ENCODE data around the gene ZCCHC14.

ZCCHC14 gene

DNA sequence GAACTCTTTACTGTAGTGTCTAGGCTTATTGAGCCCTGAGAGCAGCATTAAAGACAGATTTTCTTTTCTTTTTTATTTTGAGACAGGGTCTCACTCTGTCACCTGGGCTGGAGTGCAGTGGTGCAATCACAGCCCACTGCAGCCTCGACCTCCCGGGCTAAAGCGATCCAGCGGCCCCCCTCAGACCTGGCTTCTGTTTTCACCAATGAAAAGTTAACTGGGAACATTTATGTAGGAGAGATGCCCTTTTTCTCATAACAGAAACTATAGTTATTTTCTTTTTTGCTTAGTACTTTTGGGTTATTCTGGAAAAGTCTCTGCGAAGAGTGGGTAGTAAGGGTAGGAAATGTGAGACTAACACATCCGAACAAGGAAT lies 99.2 kb downstream of the ZCCHC14 start:
- H3K36me3 ChIP-seq (ENCODE audit: insufficient read depth), result no peaks in the 10 kb centered on the region
- no peaks in the 10 kb centered on the region for H3K27me3 ChIP-seq (ENCODE audit: insufficient read depth, low read depth)
- peak overlapping the region; percentile 89 for H3K4me2 ChIP-seq
- no peak overlapping the region for H3K4me3 ChIP-seq (IDR thresholded peaks at IDR 0.05; ENCODE audit: insufficient read depth, low read depth, low read length)
- no peak overlapping the region for H3K27ac ChIP-seq
- peaks cover 54% of the 10 kb centered on the region for H3K79me2 ChIP-seq (ENCODE audit: insufficient read depth, low read depth)
- peaks cover 25% of the 10 kb centered on the region for H3K4me1 ChIP-seq (ENCODE audit: low read depth, poor library complexity, severe bottlenecking)
- TF ChIP-seq, protein P1, sequence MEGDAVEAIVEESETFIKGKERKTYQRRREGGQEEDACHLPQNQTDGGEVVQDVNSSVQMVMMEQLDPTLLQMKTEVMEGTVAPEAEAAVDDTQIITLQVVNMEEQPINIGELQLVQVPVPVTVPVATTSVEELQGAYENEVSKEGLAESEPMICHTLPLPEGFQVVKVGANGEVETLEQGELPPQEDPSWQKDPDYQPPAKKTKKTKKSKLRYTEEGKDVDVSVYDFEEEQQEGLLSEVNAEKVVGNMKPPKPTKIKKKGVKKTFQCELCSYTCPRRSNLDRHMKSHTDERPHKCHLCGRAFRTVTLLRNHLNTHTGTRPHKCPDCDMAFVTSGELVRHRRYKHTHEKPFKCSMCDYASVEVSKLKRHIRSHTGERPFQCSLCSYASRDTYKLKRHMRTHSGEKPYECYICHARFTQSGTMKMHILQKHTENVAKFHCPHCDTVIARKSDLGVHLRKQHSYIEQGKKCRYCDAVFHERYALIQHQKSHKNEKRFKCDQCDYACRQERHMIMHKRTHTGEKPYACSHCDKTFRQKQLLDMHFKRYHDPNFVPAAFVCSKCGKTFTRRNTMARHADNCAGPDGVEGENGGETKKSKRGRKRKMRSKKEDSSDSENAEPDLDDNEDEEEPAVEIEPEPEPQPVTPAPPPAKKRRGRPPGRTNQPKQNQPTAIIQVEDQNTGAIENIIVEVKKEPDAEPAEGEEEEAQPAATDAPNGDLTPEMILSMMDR (conservative IDR thresholded peaks at IDR 0.05; ENCODE audit: low read depth, low read length), result no peak
- no peak overlapping the region for H2AFZ ChIP-seq (ENCODE audit: low read depth)
- H4K20me1 ChIP-seq (ENCODE audit: insufficient read depth), result no peaks in the 10 kb centered on the region
- H3K9ac ChIP-seq, result no peak overlapping the region

DNA sequence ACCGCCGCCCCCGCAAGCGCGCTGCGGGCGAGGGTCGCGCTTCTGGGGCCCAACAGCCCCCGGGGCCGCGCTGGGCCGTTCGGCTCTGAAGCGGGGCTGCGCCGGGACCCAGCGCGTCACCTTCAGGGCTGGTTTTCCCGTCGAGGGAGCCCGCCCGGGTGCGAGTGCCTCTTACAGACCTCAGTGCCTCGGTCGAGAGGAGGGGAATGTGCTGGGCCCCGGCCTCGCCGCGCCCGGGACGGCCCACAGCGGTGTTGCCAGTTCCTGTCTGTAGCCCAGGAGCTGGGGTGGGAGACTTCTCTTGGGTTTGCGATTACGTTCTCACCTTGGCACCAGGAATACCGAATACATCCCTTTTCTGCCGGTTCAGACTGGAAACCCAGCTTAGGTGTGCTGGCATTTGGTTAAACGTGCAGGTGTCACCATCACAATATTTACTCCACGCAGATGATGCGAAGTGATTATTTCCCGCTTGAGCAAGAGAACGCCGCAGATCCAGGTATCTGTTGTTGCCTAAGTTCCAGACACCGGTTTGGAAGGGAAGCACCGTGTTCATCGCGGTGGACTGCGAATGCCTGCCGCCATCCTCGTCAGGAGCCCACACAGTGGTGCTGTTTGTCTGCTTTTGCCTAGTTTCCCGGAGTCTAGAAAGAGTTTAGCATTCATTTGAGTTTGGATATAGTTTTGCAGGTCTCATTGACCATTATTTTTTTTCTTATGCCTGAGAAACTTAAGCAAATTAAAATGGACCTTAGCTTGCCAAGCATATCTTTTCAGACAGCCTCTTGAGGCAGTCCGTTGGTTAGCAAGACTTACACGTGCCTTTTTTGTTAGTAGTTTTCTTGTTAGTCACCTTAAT lies 99.8 kb downstream of the ZCCHC14 start:
- H3K4me3 ChIP-seq (IDR thresholded peaks at IDR 0.05; ENCODE audit: insufficient read depth, low read depth, low read length), result no peak overlapping the region
- peaks cover 48% of the 10 kb centered on the region for H3K79me2 ChIP-seq (ENCODE audit: insufficient read depth, low read depth)
- peak overlapping the region; percentile 89 for H3K4me2 ChIP-seq
- TF ChIP-seq, protein P1 (conservative IDR thresholded peaks at IDR 0.05; ENCODE audit: low read depth, low read length), result no peak
- H3K27ac ChIP-seq, result no peak overlapping the region
- H2AFZ ChIP-seq (ENCODE audit: low read depth), result no peak overlapping the region
- H3K4me1 ChIP-seq (ENCODE audit: low read depth, poor library complexity, severe bottlenecking), result peaks cover 27% of the 10 kb centered on the region
- H3K27me3 ChIP-seq (ENCODE audit: insufficient read depth, low read depth), result no peaks in the 10 kb centered on the region
- H3K9ac ChIP-seq, result peak overlapping the region; percentile 38; the same call in 1 of the 2 replicates
- no peaks in the 10 kb centered on the region for H4K20me1 ChIP-seq (ENCODE audit: insufficient read depth)
- H3K36me3 ChIP-seq (ENCODE audit: insufficient read depth), result no peaks in the 10 kb centered on the region

DNA sequence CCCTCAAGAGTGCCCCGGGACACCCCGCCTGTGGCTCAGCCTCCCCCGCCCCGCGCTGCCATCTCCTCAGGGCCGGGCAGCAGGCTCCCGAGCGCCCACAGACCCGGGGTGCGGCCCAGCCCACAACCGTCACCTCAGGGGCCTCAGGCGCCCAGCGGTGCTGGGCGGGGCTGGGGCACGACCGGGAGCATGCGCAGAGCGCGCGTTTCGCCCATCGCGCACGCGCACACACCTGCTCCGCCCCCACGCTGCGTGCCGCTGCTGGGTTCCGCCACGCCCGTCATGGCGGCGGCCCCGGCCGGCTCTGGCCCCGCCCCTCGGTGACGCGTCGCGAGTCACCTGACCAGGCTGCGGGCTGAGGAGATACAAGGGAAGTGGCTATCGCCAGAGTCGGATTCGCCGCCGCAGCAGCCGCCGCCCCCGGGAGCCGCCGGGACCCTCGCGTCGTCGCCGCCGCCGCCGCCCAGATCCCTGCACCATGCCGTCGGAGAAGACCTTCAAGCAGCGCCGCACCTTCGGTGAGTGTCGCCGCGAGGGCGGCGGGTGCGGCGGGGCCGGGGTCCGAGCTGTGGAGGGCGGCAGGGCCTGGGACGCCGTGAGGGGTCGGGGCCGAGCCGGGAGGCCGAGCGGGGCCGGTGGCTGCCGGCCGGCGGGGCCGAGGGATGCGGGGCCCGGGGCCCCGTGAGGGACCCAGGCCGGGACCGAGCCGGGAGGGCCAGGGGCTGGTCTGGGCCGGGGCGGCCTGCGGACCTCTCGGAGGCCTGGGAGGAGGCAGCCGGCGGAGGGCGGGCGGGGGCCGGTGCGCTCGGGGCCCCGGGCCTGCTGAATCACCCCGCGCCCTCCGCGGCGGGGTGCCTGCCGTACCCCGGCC lies 100.6 kb downstream of the ZCCHC14 start, which contains the start of gene MAP1LC3B:
Gene MAP1LC3B (plus strand): TSS at position 387 of the 871 bp plus-strand sequence. CDS start 92 bp downstream, at position 479.
- Histone ChIP-seq H3K79me2 (ENCODE audit: insufficient read depth, low read depth) (peaks cover 40% of the 10 kb centered on the region), H3K36me3 (ENCODE audit: insufficient read depth) (no peaks in the 10 kb centered on the region), H3K27ac (no peak within 1 kb of the TSS), H3K4me1 (ENCODE audit: low read depth, poor library complexity, severe bottlenecking) (peaks cover 36% of the 10 kb centered on the region), H3K4me3 (IDR thresholded peaks at IDR 0.05; ENCODE audit: insufficient read depth, low read depth, low read length) (no peak within 1 kb of the TSS), H3K4me2 (peak within 1 kb of the TSS; percentile 89), H4K20me1 (ENCODE audit: insufficient read depth) (no peaks in the 10 kb centered on the region), H3K27me3 (ENCODE audit: insufficient read depth, low read depth) (no peaks in the 10 kb centered on the region), H2AFZ (ENCODE audit: low read depth) (peak within 1 kb of the TSS; percentile 48; the same call in 1 of the 2 replicates), H3K9ac (peak within 1 kb of the TSS; percentile 38; the same call in 1 of the 2 replicates)
- TF ChIP-seq, protein P1 (conservative IDR thresholded peaks at IDR 0.05; ENCODE audit: low read depth, low read length), result no peak

DNA sequence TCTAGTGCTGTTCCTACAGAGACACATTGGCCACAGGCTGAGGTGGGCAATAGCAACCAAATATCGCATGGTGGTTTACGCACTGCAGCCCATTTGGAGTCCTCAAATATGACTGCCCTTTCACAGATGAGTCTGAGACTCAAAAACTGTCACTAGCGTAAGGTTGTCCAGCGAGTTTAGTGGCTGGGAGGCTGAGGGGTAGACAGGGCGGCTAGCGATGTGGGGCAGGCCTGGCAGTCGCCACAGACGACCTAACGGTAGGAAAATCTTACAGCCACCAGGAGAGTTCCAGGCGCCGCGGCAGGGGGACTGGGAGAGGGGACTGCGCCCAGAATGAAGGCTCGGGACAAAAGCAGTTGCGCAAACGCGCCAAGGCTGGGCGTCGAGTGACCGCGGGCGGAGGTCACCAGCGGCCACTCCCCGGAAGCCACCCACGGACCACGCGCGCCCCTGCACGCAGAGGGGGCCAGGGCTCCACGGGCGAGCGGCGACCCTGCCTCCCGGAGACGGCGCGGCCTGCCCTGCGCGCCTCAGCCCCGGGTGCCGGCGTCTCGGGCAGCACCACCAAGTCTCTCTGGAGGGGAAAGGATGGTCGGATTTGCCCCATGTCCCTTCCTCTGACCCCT lies 101.4 kb downstream of the ZCCHC14 start:
- Histone ChIP-seq H2AFZ (ENCODE audit: low read depth) (peak overlapping the region; percentile 48; the same call in 1 of the 2 replicates), H3K79me2 (ENCODE audit: insufficient read depth, low read depth) (peaks cover 32% of the 10 kb centered on the region), H3K27ac (no peak overlapping the region), H3K4me3 (IDR thresholded peaks at IDR 0.05; ENCODE audit: insufficient read depth, low read depth, low read length) (no peak overlapping the region), H3K4me2 (peak overlapping the region; percentile 50; the same call in 1 of the 2 replicates), H4K20me1 (ENCODE audit: insufficient read depth) (no peaks in the 10 kb centered on the region), H3K27me3 (ENCODE audit: insufficient read depth, low read depth) (no peaks in the 10 kb centered on the region), H3K4me1 (ENCODE audit: low read depth, poor library complexity, severe bottlenecking) (peaks cover 38% of the 10 kb centered on the region), H3K36me3 (ENCODE audit: insufficient read depth) (no peaks in the 10 kb centered on the region), H3K9ac (peak overlapping the region; percentile 35; the same call in 1 of the 2 replicates)
- TF ChIP-seq, protein P1 (conservative IDR thresholded peaks at IDR 0.05; ENCODE audit: low read depth, low read length), result no peak
